Measurements from ENCODE around the gene SLC28A1.

DNA sequence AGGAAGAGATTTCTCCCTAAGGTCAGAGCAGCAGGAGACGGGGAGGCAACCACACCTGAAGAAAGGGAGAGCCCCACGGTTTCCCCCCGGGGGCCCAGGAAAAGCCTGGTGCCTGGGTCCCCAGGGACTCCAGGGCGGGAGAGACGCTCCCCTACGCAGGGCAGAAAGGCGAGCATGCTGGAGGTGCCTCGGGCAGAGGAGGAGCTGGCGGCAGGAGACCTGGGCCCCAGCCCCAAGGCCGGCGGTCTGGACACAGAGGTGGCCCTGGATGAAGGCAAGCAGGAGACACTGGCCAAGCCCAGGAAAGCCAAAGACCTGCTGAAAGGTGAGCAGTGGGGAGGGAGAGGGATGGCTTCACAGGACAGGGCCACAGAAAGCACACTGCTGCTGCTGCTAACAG, 26.2 kb upstream of the SLC28A1 start:
- TF ChIP-seq, protein P1, sequence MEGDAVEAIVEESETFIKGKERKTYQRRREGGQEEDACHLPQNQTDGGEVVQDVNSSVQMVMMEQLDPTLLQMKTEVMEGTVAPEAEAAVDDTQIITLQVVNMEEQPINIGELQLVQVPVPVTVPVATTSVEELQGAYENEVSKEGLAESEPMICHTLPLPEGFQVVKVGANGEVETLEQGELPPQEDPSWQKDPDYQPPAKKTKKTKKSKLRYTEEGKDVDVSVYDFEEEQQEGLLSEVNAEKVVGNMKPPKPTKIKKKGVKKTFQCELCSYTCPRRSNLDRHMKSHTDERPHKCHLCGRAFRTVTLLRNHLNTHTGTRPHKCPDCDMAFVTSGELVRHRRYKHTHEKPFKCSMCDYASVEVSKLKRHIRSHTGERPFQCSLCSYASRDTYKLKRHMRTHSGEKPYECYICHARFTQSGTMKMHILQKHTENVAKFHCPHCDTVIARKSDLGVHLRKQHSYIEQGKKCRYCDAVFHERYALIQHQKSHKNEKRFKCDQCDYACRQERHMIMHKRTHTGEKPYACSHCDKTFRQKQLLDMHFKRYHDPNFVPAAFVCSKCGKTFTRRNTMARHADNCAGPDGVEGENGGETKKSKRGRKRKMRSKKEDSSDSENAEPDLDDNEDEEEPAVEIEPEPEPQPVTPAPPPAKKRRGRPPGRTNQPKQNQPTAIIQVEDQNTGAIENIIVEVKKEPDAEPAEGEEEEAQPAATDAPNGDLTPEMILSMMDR (IDR thresholded peaks at IDR 0.05), result no peak
- no peak for TF ChIP-seq POLR2A (IDR thresholded peaks at IDR 0.05)
